GM12874 (cell line): ENCODE results near the gene SLC22A23.

Source experiments
- TF ChIP-seq, protein P1 (sequence below): IDR thresholded peaks from 2 replicates; pipeline ENCODE4 v1.5.1; 2011; ENCODE audit warnings: low read depth, mild to moderate bottlenecking, control low read depth, low read length, moderate library complexity; ENCODE audit not compliant: insufficient read depth

The SLC22A23 gene

DNA sequence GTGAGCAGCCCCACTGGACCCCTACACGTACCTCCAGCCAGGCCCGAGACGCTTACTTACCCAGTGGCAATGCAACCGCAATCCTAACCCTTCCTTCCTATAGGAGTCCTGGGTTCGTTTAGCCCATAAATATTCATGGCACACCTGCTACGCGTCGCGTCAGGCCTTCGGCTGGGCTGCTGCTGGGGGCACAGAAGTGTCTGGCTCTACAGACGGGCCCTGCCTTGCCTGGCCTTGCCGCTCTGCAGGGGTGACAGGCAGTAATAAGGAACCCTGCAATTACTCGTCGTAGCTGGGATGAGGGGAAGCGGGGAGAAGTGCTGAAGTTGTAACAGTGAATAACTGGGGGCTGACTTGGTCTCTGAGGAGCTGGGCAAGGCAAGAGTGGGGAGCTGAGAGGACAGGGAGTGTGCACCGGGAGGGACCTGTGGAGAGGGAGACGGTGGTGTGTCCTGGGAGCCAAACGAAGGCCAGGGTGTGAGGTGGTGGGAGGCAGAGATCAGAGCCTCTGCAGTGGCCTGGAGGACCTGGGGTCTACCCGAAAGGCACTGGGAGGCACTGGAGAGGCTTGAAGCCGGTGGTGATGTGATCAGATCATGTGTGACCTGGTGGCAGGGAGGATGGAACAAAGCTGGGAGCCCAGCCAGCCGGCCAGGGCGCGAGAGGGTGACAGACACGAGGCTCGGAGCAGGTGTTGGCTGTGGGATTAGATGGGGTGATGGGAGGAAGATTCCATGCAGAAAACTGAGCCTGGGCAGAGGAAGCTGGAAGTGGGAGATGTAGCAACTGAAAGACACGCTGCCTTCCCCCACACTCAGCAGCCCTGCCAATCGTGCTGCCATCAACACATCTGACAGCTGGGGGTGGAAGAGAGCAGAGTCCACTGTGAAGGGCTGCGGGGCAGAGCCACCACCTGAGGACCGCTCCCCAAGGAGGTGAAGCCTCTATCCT lies 161.7 kb downstream of the SLC22A23 start:
- TF ChIP-seq, protein P1, sequence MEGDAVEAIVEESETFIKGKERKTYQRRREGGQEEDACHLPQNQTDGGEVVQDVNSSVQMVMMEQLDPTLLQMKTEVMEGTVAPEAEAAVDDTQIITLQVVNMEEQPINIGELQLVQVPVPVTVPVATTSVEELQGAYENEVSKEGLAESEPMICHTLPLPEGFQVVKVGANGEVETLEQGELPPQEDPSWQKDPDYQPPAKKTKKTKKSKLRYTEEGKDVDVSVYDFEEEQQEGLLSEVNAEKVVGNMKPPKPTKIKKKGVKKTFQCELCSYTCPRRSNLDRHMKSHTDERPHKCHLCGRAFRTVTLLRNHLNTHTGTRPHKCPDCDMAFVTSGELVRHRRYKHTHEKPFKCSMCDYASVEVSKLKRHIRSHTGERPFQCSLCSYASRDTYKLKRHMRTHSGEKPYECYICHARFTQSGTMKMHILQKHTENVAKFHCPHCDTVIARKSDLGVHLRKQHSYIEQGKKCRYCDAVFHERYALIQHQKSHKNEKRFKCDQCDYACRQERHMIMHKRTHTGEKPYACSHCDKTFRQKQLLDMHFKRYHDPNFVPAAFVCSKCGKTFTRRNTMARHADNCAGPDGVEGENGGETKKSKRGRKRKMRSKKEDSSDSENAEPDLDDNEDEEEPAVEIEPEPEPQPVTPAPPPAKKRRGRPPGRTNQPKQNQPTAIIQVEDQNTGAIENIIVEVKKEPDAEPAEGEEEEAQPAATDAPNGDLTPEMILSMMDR: peak; percentile 33; the same call in 1 of the 2 replicates

DNA sequence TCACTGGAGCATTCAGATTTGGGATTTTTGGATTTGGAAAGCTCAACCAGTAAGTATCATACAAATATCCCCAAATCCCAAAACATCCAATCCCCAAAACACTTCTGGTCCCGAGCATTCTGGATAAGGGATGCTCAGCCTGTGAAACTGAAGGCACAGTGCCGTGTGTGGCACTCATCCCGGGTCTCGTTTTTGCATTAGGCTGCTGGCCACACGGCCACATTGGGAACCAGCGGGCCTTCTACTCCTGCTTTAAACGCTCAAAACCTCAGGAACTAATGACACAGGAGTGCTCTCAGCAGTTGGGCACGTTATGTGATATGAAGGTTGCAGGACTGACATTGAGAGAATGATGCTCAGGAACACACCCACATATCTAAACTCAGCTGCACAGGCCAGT lies 162.5 kb downstream of the SLC22A23 start:
- TF ChIP-seq, protein P1: no peak

DNA sequence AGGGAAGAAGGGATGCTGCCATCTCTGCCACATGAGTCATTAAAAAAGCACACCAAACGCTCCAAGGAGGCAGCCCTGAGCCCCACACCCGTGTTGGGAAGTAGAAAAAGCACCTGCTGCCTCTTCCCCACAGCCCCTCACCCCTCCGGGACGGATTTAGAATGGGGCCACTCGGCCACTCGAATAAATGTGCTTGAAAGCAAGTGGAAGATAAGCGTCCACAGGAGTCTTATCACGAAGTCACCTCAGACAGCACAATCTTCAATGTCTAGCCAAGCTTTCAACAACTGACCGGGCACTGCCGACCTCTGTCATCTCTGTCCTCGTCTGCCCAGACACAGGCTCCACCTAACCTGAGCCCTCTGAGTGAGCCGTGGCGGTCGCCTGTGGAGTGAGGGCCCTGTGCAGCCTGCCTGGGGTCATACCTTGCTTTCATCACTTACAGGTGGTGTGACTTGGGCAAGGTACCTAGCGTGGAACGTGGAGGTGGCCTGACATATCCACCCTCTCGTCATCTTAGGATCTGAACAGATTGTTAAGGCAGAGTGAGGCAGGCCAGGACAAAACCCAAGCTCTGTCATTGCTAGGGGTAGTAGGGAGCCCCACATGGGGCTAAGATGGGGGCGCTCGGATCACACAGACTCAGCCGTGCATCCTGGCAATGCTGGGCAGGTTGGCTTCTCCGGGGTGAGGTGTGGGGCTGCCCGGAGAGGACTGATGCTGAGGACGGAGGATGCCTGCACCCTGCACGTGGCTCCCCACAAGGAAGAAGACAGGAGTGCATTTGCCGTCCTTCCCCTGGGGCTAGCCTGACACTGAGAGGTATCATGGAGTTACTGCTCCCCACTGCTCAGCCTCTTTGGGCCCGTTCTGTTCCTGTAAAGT lies 163.3 kb downstream of the SLC22A23 start:
- TF ChIP-seq, protein P1: no peak

DNA sequence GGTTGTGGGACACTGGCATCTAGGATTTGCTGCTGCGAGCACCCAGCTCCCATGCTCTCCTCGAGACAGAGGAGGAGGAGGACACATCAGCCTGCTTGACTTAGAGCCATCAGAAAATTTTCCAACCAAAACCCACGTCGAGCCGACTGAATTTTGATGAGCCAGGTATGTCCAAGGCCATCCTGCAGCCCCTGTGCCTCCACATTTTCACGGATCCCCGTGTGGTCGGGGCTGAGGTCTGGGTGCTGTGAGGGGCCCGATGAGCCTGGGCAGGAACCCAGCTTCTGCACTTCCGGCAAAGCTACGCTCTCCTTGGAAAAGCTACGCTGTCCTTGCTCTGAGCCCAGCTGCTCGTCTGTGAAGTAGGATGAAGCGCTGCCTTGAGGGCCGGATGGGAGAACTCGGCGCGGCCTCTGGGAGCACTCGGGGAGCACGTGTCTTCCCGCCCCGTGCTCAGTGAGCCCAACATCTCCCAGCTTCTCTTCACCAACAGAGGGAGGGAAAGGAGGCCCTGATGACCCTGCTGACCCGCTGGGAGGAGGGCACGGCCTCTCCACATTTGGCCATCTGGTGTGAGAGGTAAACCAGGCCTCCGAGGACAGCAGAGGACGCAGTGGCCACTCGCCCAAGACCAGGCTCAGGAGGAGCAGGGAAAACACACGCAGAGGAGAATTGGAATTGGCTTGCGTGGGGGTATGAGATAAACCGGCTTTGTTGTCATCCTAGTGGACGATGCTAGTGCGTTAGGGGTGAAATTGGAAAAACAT lies 164.2 kb downstream of the SLC22A23 start:
- TF ChIP-seq, protein P1: no peak

DNA sequence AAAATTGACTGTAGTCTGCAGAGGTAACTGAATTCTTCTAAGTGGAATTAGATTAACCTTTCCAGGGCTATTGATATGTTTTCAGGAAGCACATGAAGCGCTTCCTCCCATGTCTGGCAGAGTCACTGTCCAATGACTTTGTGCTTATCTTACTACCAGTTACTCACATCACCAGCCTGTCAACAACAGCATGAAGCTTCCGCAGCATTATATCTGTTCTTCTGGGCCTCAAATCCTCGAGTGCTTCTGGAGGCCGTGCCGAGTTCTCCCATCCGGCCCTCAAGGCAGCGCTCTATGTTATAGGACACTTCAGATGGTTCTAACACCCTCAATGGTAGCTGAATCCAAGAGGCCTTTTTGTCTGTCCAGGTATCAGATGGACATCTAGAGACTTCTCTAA lies 164.9 kb downstream of the SLC22A23 start:
- TF ChIP-seq, protein P1: no peak

DNA sequence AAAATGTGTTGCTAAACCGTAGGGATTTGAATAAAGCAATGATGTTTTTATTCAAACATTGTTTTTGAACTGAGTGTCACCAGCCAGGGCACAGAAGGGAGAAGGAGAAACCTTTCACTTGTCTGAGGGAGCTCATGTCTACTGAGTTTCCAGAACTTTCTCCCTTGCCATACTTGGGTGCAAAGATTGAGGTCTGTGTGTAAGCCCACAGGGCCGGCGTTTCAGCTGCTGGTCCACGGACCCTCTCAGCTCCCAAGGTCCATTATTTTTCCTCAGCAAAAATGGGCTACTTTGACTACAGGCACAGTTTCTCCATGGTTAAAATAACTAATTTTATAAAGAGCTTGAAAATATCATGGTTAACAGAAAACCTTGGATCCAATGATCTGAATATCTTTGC lies 165.5 kb downstream of the SLC22A23 start:
- TF ChIP-seq, protein P1: no peak

DNA sequence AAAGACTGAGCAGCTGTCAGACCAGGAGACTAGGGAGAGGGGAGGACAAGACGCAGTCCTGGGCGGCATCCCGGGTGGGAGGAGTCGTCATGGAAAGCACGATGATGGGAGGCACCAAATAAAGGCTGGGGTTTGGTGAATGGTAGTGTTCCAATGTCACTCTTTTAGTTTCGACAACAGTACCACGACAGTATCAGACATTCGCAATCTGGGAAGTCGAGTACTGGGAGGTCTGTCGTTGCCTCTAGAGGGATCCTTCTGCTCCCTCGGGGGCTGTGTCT lies 166.0 kb downstream of the SLC22A23 start:
- TF ChIP-seq, protein P1: no peak
